Spinal cord (tissue), 10 donors: ENCODE data around the gene CELA2B. TPM values are rescaled to one million over a fixed set of nuclear protein-coding genes. Genes with fewer than 3 reads are reported as not detected.

Source experiments
- DNase-seq, 6 donors: peaks; one replicate each; pipeline versions ENCODE4 v3.0.0 to v3.0.0-alpha.2; 2013 to 2015; ENCODE audit warnings: low spot score in 6 of 6, low read depth in 4 of 6
- H3K27ac ChIP-seq: one replicate; pipeline ENCODE4 v1.5.1; 2013; ENCODE audit warnings: low read depth, low read length, control low read depth
- H3K27me3 ChIP-seq: one replicate; pipeline ENCODE4 v1.6.1; 2013; ENCODE audit warnings: low read length; ENCODE audit not compliant: control insufficient read depth, insufficient read depth
- H3K36me3 ChIP-seq: one replicate; pipeline ENCODE4 v1.6.1; 2013; ENCODE audit warnings: low read length; ENCODE audit not compliant: control insufficient read depth, insufficient read depth
- H3K4me1 ChIP-seq: one replicate; pipeline ENCODE4 v1.6.1; 2013; ENCODE audit warnings: low read length; ENCODE audit not compliant: control insufficient read depth, insufficient read depth
- H3K4me3 ChIP-seq: one replicate; pipeline ENCODE4 v1.5.1; 2013; ENCODE audit warnings: low read depth, low read length, control low read depth
- H3K9me3 ChIP-seq: one replicate; pipeline ENCODE4 v1.6.1; 2013; ENCODE audit warnings: low read length; ENCODE audit not compliant: control insufficient read depth, insufficient read depth
- WGBS: methylation state at CpG from one replicate; pipeline ENCODE4 v1.1.5; 2013; ENCODE audit warnings: missing lambda C conversion rate; ENCODE audit not compliant: insufficient coverage; 5-methylcytosine and 5-hydroxymethylcytosine counted together
- polyA plus RNA-seq, 2 donors: library from polyadenylated mRNA; unstranded; fragments of 120-200 nt; gene quantifications; one replicate each; pipeline ENCODE4 v1.2.1, GENCODE V29; 2013; ENCODE audit not compliant: insufficient read length in 2 of 2
- total RNA-seq, 2 donors: library from RNA; depleted of rRNA in 1 of 2; stranded (reverse); fragments of 120-200 nt in 1 of 2; fragments of >200 nt in 1 of 2; gene quantifications; one replicate each; pipeline versions ENCODE4 v1.2.3 to v1.2.4, GENCODE V29; 2013 to 2014
- donor health status: healthy.

The CELA2B gene
- total and polyA plus RNA-seq, 4 donors: 0.78 to 1.0 TPM; not detected in 2

GRCh38 chr1:15538771-15539170 lies 62.9 kb downstream of the CELA2B start:
- Histone ChIP-seq H3K27me3 (no peaks in the 10 kb centered on the region), H3K4me3 (no peak overlapping the region), H3K9me3 (no peaks in the 10 kb centered on the region), H3K4me1 (no peaks in the 10 kb centered on the region), H3K36me3 (peaks cover 51% of the 10 kb centered on the region), H3K27ac (no peak overlapping the region)
- WGBS: 50% methylated on average over 4 of the region's 6 CpGs
- DNase-seq: peak in 2 of 6 donors; percentile 9 to 57

GRCh38 chr1:15540186-15540585 lies 64.3 kb downstream of the CELA2B start:
- Histone ChIP-seq H3K27me3 (no peaks in the 10 kb centered on the region), H3K9me3 (no peaks in the 10 kb centered on the region), H3K36me3 (peaks cover 56% of the 10 kb centered on the region), H3K27ac (no peak overlapping the region), H3K4me3 (no peak overlapping the region), H3K4me1 (no peaks in the 10 kb centered on the region)
- WGBS: 98% methylated on average over 4 of the region's 8 CpGs
- DNase-seq: no peak

Other genes starting within 250 kb of the CELA2B start
- 1 to 10 TPM; 3.1 to 9.9 TPM for gene FHAD1, start 228.9 kb upstream of the CELA2B start, total RNA-seq
- 1 to 10 TPM; 6.3 to 9.1 TPM for gene FHAD1, start 228.9 kb upstream of the CELA2B start, polyA plus RNA-seq
- 10 to 100 TPM; 10.8 to 18.7 TPM for gene EFHD2, start 66.2 kb upstream of the CELA2B start, total RNA-seq
- gene EFHD2, start 66.2 kb upstream of the CELA2B start, polyA plus RNA-seq: 10 to 100 TPM; 38.8 to 45.8 TPM
- gene CTRC, start 37.7 kb upstream of the CELA2B start, total RNA-seq: under 1 TPM in 1 of 2 donors, not detected in 1; 0.22 TPM
- gene CTRC, start 37.7 kb upstream of the CELA2B start, polyA plus RNA-seq: 1 to 10 TPM in 1 of 2 donors, under 1 TPM in 1; 0.35 to 1.0 TPM
- not detected for gene CELA2A, start 19.4 kb upstream of the CELA2B start, total RNA-seq
- under 1 TPM in 1 of 2 donors, not detected in 1; 0.72 TPM for gene CELA2A, start 19.4 kb upstream of the CELA2B start, polyA plus RNA-seq
- gene CASP9, start 48.1 kb downstream of the CELA2B start, total RNA-seq: 10 to 100 TPM; 10.3 to 13.2 TPM
- gene CASP9, start 48.1 kb downstream of the CELA2B start, polyA plus RNA-seq: 10 to 100 TPM; 22.7 to 23.7 TPM
- gene DNAJC16, start 50.7 kb downstream of the CELA2B start, total RNA-seq: 10 to 100 TPM; 18.3 to 27.7 TPM
- 10 to 100 TPM; 16.2 to 16.5 TPM for gene DNAJC16, start 50.7 kb downstream of the CELA2B start, polyA plus RNA-seq
- gene AGMAT, start 108.9 kb downstream of the CELA2B start, total RNA-seq: 1 to 10 TPM in 1 of 2 donors, under 1 TPM in 1; 0.83 to 2.6 TPM
- 1 to 10 TPM; 1.5 to 1.9 TPM for gene AGMAT, start 108.9 kb downstream of the CELA2B start, polyA plus RNA-seq
- gene DDI2, start 141.4 kb downstream of the CELA2B start, total RNA-seq: 10 to 100 TPM; 14.7 to 26.6 TPM
- gene DDI2, start 141.4 kb downstream of the CELA2B start, polyA plus RNA-seq: 1 to 10 TPM; 9.5 to 9.6 TPM
- 10 to 100 TPM; 27.5 to 35.4 TPM for gene PLEKHM2, start 208.2 kb downstream of the CELA2B start, total RNA-seq
- gene PLEKHM2, start 208.2 kb downstream of the CELA2B start, polyA plus RNA-seq: 10 to 100 TPM; 66.8 TPM